ENCODE measurements around the gene CSF1R.

DNA sequence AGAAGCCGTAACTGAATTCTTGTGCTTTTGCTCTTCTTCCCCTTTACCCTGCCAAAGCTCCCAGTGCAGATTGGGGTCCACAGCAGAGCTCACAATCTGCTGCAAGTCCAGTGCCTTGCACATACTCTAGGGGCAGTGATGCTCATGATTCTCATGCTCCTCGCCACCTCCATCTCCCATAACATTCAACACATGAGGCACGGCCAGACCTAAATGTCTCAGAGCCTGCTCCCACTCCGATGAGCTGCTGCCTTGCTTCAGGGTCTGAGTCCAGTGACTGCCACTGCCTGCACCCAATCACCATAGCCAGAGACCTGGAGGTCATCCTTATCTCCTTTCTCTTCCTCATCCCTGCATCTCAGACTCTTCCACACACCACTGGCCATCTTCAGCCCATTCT lies 10.5 kb downstream of the CSF1R start:
- no peak for TF ChIP-seq EZH2 (IDR thresholded peaks at IDR 0.05; ENCODE audit: low read length)
- TF ChIP-seq, protein P1, sequence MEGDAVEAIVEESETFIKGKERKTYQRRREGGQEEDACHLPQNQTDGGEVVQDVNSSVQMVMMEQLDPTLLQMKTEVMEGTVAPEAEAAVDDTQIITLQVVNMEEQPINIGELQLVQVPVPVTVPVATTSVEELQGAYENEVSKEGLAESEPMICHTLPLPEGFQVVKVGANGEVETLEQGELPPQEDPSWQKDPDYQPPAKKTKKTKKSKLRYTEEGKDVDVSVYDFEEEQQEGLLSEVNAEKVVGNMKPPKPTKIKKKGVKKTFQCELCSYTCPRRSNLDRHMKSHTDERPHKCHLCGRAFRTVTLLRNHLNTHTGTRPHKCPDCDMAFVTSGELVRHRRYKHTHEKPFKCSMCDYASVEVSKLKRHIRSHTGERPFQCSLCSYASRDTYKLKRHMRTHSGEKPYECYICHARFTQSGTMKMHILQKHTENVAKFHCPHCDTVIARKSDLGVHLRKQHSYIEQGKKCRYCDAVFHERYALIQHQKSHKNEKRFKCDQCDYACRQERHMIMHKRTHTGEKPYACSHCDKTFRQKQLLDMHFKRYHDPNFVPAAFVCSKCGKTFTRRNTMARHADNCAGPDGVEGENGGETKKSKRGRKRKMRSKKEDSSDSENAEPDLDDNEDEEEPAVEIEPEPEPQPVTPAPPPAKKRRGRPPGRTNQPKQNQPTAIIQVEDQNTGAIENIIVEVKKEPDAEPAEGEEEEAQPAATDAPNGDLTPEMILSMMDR (optimal IDR thresholded peaks at IDR 0.05 in 1 of 3, IDR thresholded peaks at IDR 0.05 in 1 of 3, conservative IDR thresholded peaks at IDR 0.05 in 1 of 3; ENCODE audit: extremely low read depth in 1 of 3, insufficient read depth in 2 of 3, low read length in 3 of 3), result no peak
